HepG2 (cell line): ENCODE results near the gene CBFA2T2. TPM values are rescaled to one million over a fixed set of nuclear protein-coding genes. Genes with fewer than 3 reads are reported as not detected.
A peak's percentile ranks its signal among the peaks of the same experiment; 100 is the strongest.

Experiments
- ATAC-seq: fragments of 200-7000 bp; cut with Tn5 transposase; 3 replicates; pipeline ENCODE4 v1.9.1; 2020; ENCODE audit warnings: mild to moderate bottlenecking, moderate library complexity
- BruUV-seq: library from RNA; stranded (reverse); fragments of 400-500 nt; replicated peaks from 2 replicates; lab custom pipeline; 2021; lab: Mats Ljungman, UMichigan
- CTCF ChIA-PET: fragments of 300-600 bp; formaldehyde crosslinking; extraction: SDS; loops from one replicate; lab custom pipeline; 2021; ENCODE audit warnings: low total read pairs, inconsistent platforms, low intra/inter-chr PET ratio; lab: Yijun Ruan, JAX
- POLR2A ChIA-PET: fragments of 350-600 bp; sonication (Branson Sonifier 250); formaldehyde crosslinking; loops from one replicate; lab custom pipeline; 2020; ENCODE audit warnings: antibody characterized with exemption, inconsistent platforms; lab: Yijun Ruan, JAX
- DNase-seq: peaks from one replicate; pipeline ENCODE4 v3.0.0-alpha.2; 2015; ENCODE audit warnings: low spot score
- FAIRE-seq: peaks from 3 replicates; lab custom pipeline; 2011; peaks lifted over from hg19 to GRCh38; lab: Jason Lieb, UNC
- H2AFZ ChIP-seq: one replicate; pipeline ENCODE4 v1.6.1; 2011; ENCODE audit warnings: low read length, inconsistent platforms
- H3K27ac ChIP-seq: fragments of 300-600 bp; 3 replicates; pipeline ENCODE4 v1.8.0; 2011; ENCODE audit warnings: mixed run types, mild to moderate bottlenecking, mixed read lengths, low read length, inconsistent platforms; ENCODE audit not compliant: insufficient read depth; ENCODE audit errors: extremely low read length
- H3K27me3 ChIP-seq, 2 experiments: fragments of 200-600 bp in 1 of 2; 2 replicates in 1 of 2; 3 replicates in 1 of 2; pipeline versions ENCODE4 v1.6.0 to v1.8.0; 2011; ENCODE audit warnings: low read length in 2 of 2, mild to moderate bottlenecking in 2 of 2, moderate library complexity in 2 of 2, inconsistent platforms in 1 of 2; ENCODE audit not compliant: insufficient read depth in 2 of 2, control insufficient read depth in 1 of 2
- H3K36me3 ChIP-seq, 2 experiments: fragments of 200-600 bp in 1 of 2; replicated peaks in 1 of 2; 2 replicates in 1 of 2; 3 replicates in 1 of 2; pipeline versions ENCODE4 v1.5.1 to v1.8.0; 2011; ENCODE audit warnings: low read length in 2 of 2, inconsistent platforms in 1 of 2; ENCODE audit not compliant: insufficient read depth in 2 of 2, control insufficient read depth in 1 of 2
- H3K4me1 ChIP-seq: 2 replicates; pipeline ENCODE4 v1.5.1; 2012; ENCODE audit warnings: low read length, inconsistent platforms; ENCODE audit not compliant: insufficient read depth
- H3K4me2 ChIP-seq: 2 replicates; pipeline ENCODE4 v1.6.0; 2011; ENCODE audit warnings: low read depth, low read length, inconsistent platforms
- H3K4me3 ChIP-seq, 3 experiments: fragments of 200-600 bp in 1 of 3; sonication (generic), shearing (Covaris generic) in 1 of 3; replicated peaks in 1 of 3; 2 replicates each; pipeline ENCODE4 v1.5.1; 2011 to 2016; ENCODE audit warnings: low read length in 3 of 3, inconsistent platforms in 2 of 3, low read depth in 2 of 3, mild to moderate bottlenecking in 2 of 3, control low read depth in 1 of 3, mixed read lengths in 1 of 3; ENCODE audit not compliant: insufficient read depth in 1 of 3
- H3K79me2 ChIP-seq: one replicate; pipeline ENCODE4 v1.6.1; 2011; ENCODE audit warnings: low read length, inconsistent platforms; ENCODE audit not compliant: insufficient read depth
- H3K9ac ChIP-seq: 2 replicates; pipeline ENCODE4 v1.6.0; 2011; ENCODE audit warnings: mild to moderate bottlenecking, low read depth, low read length, inconsistent platforms; ENCODE audit not compliant: insufficient read depth
- H3K9me3 ChIP-seq: 2 replicates; pipeline ENCODE4 v1.5.1; 2012; ENCODE audit warnings: mild to moderate bottlenecking, low read length
- H4K20me1 ChIP-seq: 2 replicates; pipeline ENCODE4 v1.6.0; 2011; ENCODE audit warnings: inconsistent platforms, mild to moderate bottlenecking, low read length, moderate library complexity; ENCODE audit not compliant: insufficient read depth
- AGO1 ChIP-seq: fragments of 200-400 bp; formaldehyde crosslinking; IDR thresholded peaks from 2 replicates; pipeline ENCODE4 v1.6.1; 2017; ENCODE audit warnings: mild to moderate bottlenecking, low read depth, low read length, moderate library complexity; ENCODE audit not compliant: poor library complexity, severe bottlenecking
- HOXA5 ChIP-seq: sonication (generic); formaldehyde crosslinking; IDR thresholded peaks from 2 replicates; pipeline ENCODE4 v1.4.0; 2020; ENCODE audit warnings: missing genetic modification reagents
- PAF1 ChIP-seq: IDR thresholded peaks from 2 replicates; pipeline ENCODE4 v1.6.1; 2016; ENCODE audit warnings: missing genetic modification reagents, missing compliant biosample characterization
- PTBP1 ChIP-seq: fragments of 200-400 bp; formaldehyde crosslinking; IDR thresholded peaks from 2 replicates; pipeline ENCODE4 v1.6.1; 2018; ENCODE audit warnings: low read length, low read depth; ENCODE audit not compliant: poor library complexity, severe bottlenecking
- RBM39 ChIP-seq: fragments of 200-400 bp; formaldehyde crosslinking; IDR thresholded peaks from one replicate; pipeline ENCODE4 v1.6.1; 2018; ENCODE audit warnings: antibody characterized with exemption, mild to moderate bottlenecking, low read depth, low read length; ENCODE audit not compliant: poor library complexity, severe bottlenecking
- SOX5 ChIP-seq: IDR thresholded peaks from 2 replicates; pipeline ENCODE4 v1.6.1; 2016; ENCODE audit warnings: borderline replicate concordance
- TMF1 ChIP-seq: sonication (generic); formaldehyde crosslinking; IDR thresholded peaks from 2 replicates; pipeline ENCODE4 v1.8.1; 2022; ENCODE audit warnings: low read depth, missing genetic modification reagents
- ZBTB42 ChIP-seq: sonication (generic); formaldehyde crosslinking; IDR thresholded peaks from 2 replicates; pipeline ENCODE4 v1.5.0; 2020; ENCODE audit warnings: mild to moderate bottlenecking, missing genetic modification reagents
- ZNF292 ChIP-seq: sonication (generic); formaldehyde crosslinking; IDR thresholded peaks from 2 replicates; pipeline ENCODE4 v1.8.1; 2022; ENCODE audit warnings: mild to moderate bottlenecking, low read depth, missing genetic modification reagents, borderline replicate concordance
- ZNF44 ChIP-seq: sonication (generic); formaldehyde crosslinking; IDR thresholded peaks from 2 replicates; pipeline ENCODE4 v1.5.1; 2020; ENCODE audit warnings: mild to moderate bottlenecking, missing genetic modification reagents
- ZNF644 ChIP-seq: IDR thresholded peaks from 2 replicates; pipeline ENCODE4 v1.6.1; 2016; ENCODE audit warnings: low read depth
- ZNF879 ChIP-seq: sonication (generic); formaldehyde crosslinking; IDR thresholded peaks from 2 replicates; pipeline ENCODE4 v1.8.1; 2023; ENCODE audit warnings: missing genetic modification reagents
- ZNF883 ChIP-seq: sonication (generic); formaldehyde crosslinking; IDR thresholded peaks from 2 replicates; pipeline ENCODE4 v1.5.1; 2020; ENCODE audit warnings: mild to moderate bottlenecking, missing genetic modification reagents; ENCODE audit errors: not compliant biosample characterization
- WGBS: methylation state at CpG from one replicate; pipeline ENCODE4 v1.1.6; 2017; ENCODE audit warnings: low lambda C conversion rate; 5-methylcytosine and 5-hydroxymethylcytosine counted together
- in situ Hi-C: cut with HindIII; loops from 2 replicates; pipeline ENCODE4 v1.10.0; 2017; ENCODE audit warnings: low pct_unique_long_range_greater_than_20kb; ENCODE audit not compliant: extremely low pct_ligation_motif_present
- intact Hi-C: fragments of 100-400 bp; cut with micrococcal nuclease; formaldehyde crosslinking; loops from one replicate; pipeline ENCODE4 v1.10.0; 2022; ENCODE audit not compliant: unreplicated experiment
- polyA plus RNA-seq, 8 experiments: library from polyadenylated mRNA; depleted of rRNA in 3 of 8; stranded (reverse) in 7 of 8; unstranded in 1 of 8; fragments of >200 nt; fragmentation: Illumina TruSeq in 4 of 8; extraction: Trizol in 4 of 8; gene quantifications; 2 replicates each; pipeline versions ENCODE4 v1.2.1 to v1.2.3, GENCODE V29; 2011 to 2016; ENCODE audit warnings: low read depth in 4 of 8, missing spikeins in 1 of 8, mixed read lengths in 1 of 8; ENCODE audit not compliant: insufficient read depth in 1 of 8
- total RNA-seq, 5 experiments: library from RNA; depleted of rRNA; stranded (reverse); fragments of >200 nt; fragmentation: Illumina TruSeq; extraction: Trizol; gene quantifications; 2 replicates each; pipeline ENCODE4 v1.2.3, GENCODE V29; 2016; ENCODE audit warnings: low read depth in 1 of 5
- TF ChIP-seq, protein P1 (sequence below): IDR thresholded peaks from 2 replicates; pipeline ENCODE4 v1.6.1; 2016; ENCODE audit warnings: low read depth, borderline replicate concordance
- TF ChIP-seq, protein P2 (sequence below): sonication (generic); formaldehyde crosslinking; IDR thresholded peaks from 2 replicates; pipeline ENCODE4 v1.4.0; 2020; ENCODE audit warnings: missing genetic modification reagents, borderline replicate concordance
- TF ChIP-seq, protein P3 (sequence below): sonication (generic); formaldehyde crosslinking; IDR thresholded peaks from 2 replicates; pipeline ENCODE4 v1.4.0; 2020; ENCODE audit warnings: missing genetic modification reagents
- TF ChIP-seq, protein P4 (sequence below): sonication (generic); formaldehyde crosslinking; IDR thresholded peaks from 2 replicates; pipeline ENCODE4 v1.4.0; 2020; ENCODE audit warnings: mild to moderate bottlenecking, missing genetic modification reagents

Gene CBFA2T2
- total and polyA plus RNA-seq, 2 of the 13 experiments (the other 11 are each of a cell fraction or from before 2014, with no cell fraction given) = 6.3 to 21.2 TPM

DNA sequence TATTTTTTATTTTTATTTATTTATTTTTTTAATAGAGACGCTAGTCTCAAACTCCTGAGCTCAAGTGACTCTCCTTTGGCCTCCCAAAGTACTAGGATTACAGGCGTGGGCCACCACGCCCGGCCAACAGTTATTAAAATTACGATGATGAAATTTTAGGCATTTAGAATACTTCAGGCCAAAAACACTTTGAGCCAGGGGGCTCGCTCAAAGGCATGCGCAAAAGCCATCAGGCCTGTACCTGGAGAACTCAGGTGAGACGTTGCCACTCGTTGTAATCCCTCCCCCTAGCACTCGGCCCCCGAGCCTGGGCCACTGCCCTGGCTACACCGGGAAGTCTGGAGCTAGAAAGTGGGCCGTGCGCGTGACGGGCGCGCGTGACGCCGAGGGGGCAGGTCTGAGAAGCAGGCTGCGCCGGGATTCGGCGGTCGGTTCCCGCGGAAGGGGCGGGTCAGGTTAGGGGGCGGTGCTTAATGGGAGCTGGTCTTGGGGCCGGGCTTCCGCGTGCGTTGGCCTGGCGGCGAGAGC is 337 bp upstream of the CBFA2T2 start:
- peak; percentile 42 for FAIRE-seq
- Histone ChIP-seq H2AFZ (peak overlapping the region; percentile 51), H3K9ac (peak overlapping the region; percentile 79), H3K4me1 (peaks cover 32% of the 10 kb centered on the region), H3K36me3 (peaks cover 0 to 3% of the 10 kb centered on the region in 2 experiments; a peak in 2 of 5 replicates), H3K4me2 (peak overlapping the region; percentile 83), H3K9me3 (no peaks in the 10 kb centered on the region), H4K20me1 (peaks cover 12% of the 10 kb centered on the region; the same call in 1 of the 2 replicates), H3K4me3 (peak overlapping the region; percentile 65 to 79 (median 71)), H3K27ac (peak overlapping the region; percentile 75), H3K27me3 (peaks cover 0 to 5% of the 10 kb centered on the region in 2 experiments; a peak in 1 of 5 replicates), H3K79me2 (peaks cover 32% of the 10 kb centered on the region)
- in situ Hi-C loops = no loop called here
- DNase-seq = peak; percentile 97
- 2% methylated on average over 32 of the region's 36 CpGs for WGBS
- peak; percentile 95 for ATAC-seq
- POLR2A ChIA-PET = interaction anchor here (0.6 to 2.5 kb wide), 44 partner anchors 9 to 623 kb away, joined by 3 to 28 read pairs (median 5); partner anchors contain the start of genes ACTL10, CDK5RAP1, EIF2S2 and RALY
- TSS peak; percentile 97 for BruUV-seq
- CTCF ChIA-PET = no interaction called here
- intact Hi-C loops = loop anchor here (2.0 kb wide), 1 partner anchor 23 kb away; no protein-coding TSS in a partner anchor
- TF ChIP-seq, protein P1, sequence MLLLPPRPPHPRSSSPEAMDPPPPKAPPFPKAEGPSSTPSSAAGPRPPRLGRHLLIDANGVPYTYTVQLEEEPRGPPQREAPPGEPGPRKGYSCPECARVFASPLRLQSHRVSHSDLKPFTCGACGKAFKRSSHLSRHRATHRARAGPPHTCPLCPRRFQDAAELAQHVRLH = peak; percentile 91
- TF ChIP-seq RBM39 (peak; percentile 82), ZNF292 (CRISPR knock-in tag) (no peak), SOX5 (CRISPR knock-in tag) (peak; percentile 79), TMF1 (peak; percentile 74; the same call in 1 of the 2 replicates), ZNF644 (CRISPR knock-in tag) (0 out of 2 replicates have a peak, but pooled peaks have one; percentile 56), PTBP1 (no peak), PAF1 (no peak), ZBTB42 (CRISPR knock-in tag) (no peak), ZNF883 (CRISPR knock-in tag) (peak; percentile 89), ZNF879 (CRISPR knock-in tag) (no peak; the same call in 1 of the 2 replicates), ZNF44 (CRISPR knock-in tag) (peak; percentile 67; the same call in 1 of the 2 replicates), AGO1 (no peak), HOXA5 (CRISPR knock-in tag) (peak; percentile 88; the same call in 1 of the 2 replicates)
- TF ChIP-seq, protein P2, sequence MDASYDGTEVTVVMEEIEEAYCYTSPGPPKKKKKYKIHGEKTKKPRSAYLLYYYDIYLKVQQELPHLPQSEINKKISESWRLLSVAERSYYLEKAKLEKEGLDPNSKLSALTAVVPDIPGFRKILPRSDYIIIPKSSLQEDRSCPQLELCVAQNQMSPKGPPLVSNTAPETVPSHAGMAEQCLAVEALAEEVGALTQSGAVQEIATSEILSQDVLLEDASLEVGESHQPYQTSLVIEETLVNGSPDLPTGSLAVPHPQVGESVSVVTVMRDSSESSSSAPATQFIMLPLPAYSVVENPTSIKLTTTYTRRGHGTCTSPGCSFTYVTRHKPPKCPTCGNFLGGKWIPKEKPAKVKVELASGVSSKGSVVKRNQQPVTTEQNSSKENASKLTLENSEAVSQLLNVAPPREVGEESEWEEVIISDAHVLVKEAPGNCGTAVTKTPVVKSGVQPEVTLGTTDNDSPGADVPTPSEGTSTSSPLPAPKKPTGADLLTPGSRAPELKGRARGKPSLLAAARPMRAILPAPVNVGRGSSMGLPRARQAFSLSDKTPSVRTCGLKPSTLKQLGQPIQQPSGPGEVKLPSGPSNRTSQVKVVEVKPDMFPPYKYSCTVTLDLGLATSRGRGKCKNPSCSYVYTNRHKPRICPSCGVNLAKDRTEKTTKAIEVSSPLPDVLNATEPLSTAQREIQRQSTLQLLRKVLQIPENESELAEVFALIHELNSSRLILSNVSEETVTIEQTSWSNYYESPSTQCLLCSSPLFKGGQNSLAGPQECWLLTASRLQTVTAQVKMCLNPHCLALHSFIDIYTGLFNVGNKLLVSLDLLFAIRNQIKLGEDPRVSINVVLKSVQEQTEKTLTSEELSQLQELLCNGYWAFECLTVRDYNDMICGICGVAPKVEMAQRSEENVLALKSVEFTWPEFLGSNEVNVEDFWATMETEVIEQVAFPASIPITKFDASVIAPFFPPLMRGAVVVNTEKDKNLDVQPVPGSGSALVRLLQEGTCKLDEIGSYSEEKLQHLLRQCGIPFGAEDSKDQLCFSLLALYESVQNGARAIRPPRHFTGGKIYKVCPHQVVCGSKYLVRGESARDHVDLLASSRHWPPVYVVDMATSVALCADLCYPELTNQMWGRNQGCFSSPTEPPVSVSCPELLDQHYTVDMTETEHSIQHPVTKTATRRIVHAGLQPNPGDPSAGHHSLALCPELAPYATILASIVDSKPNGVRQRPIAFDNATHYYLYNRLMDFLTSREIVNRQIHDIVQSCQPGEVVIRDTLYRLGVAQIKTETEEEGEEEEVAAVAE (CRISPR knock-in tag) = peak; percentile 91
- TF ChIP-seq, protein P3, sequence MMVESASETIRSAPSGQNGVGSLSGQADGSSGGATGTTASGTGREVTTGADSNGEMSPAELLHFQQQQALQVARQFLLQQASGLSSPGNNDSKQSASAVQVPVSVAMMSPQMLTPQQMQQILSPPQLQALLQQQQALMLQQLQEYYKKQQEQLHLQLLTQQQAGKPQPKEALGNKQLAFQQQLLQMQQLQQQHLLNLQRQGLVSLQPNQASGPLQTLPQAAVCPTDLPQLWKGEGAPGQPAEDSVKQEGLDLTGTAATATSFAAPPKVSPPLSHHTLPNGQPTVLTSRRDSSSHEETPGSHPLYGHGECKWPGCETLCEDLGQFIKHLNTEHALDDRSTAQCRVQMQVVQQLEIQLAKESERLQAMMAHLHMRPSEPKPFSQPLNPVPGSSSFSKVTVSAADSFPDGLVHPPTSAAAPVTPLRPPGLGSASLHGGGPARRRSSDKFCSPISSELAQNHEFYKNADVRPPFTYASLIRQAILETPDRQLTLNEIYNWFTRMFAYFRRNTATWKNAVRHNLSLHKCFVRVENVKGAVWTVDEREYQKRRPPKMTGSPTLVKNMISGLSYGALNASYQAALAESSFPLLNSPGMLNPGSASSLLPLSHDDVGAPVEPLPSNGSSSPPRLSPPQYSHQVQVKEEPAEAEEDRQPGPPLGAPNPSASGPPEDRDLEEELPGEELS (CRISPR knock-in tag) = peak; percentile 46; the same call in 1 of the 2 replicates
- TF ChIP-seq, protein P4, sequence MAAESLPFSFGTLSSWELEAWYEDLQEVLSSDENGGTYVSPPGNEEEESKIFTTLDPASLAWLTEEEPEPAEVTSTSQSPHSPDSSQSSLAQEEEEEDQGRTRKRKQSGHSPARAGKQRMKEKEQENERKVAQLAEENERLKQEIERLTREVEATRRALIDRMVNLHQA (CRISPR knock-in tag) = no peak
